Panc1 (cell line): Measurements from ENCODE around the gene LRBA. TPM values are rescaled to one million over a fixed set of nuclear protein-coding genes. Genes with fewer than 3 reads are reported as not detected.

Experiments used
- ATAC-seq: fragments of 200-7000 bp; cut with Tn5 transposase; 2 replicates; pipeline ENCODE4 v1.9.1; 2020; ENCODE audit warnings: mild to moderate bottlenecking, moderate library complexity
- BruUV-seq: library from RNA; stranded (reverse); fragments of 400-500 nt; replicated peaks from 2 replicates; lab custom pipeline; 2021; lab: Mats Ljungman, UMichigan
- CTCF ChIA-PET: fragments of 300-600 bp; sonication (Branson Sonifier 250); formaldehyde crosslinking; loops from one replicate; lab custom pipeline; 2022; ENCODE audit warnings: antibody characterized with exemption; lab: Charles Lee
- POLR2A ChIA-PET: fragments of 300-600 bp; sonication (Branson Sonifier 250); formaldehyde crosslinking; loops from one replicate; lab custom pipeline; 2022; ENCODE audit warnings: antibody characterized with exemption; lab: Charles Lee
- DNase-seq: peaks from one replicate; pipeline ENCODE4 v3.0.0-alpha.2; 2010; ENCODE audit warnings: low read depth, low spot score
- H3K27ac ChIP-seq: 2 replicates; pipeline ENCODE4 v1.5.1; 2011; ENCODE audit warnings: mild to moderate bottlenecking, low read length, inconsistent platforms
- H3K27me3 ChIP-seq: fragments of 200-500 bp; sonication (Bioruptor generic); 2 replicates; pipeline ENCODE4 v1.6.0; 2014; ENCODE audit warnings: low read length, inconsistent platforms; ENCODE audit not compliant: control insufficient read depth, insufficient read depth
- H3K36me3 ChIP-seq: fragments of 200-500 bp; sonication (Bioruptor generic); 2 replicates; pipeline ENCODE4 v1.5.1; 2014; ENCODE audit warnings: inconsistent platforms, mild to moderate bottlenecking, low read length, moderate library complexity; ENCODE audit not compliant: control insufficient read depth, insufficient read depth
- H3K4me1 ChIP-seq: 2 replicates; pipeline ENCODE4 v1.5.1; 2011; ENCODE audit warnings: inconsistent platforms, mild to moderate bottlenecking, low read length, moderate library complexity; ENCODE audit not compliant: control insufficient read depth, insufficient read depth
- H3K4me3 ChIP-seq, 2 experiments: 2 replicates each; pipeline ENCODE4 v1.5.1; 2011 to 2012; ENCODE audit warnings: low read depth in 2 of 2, low read length in 2 of 2, mild to moderate bottlenecking in 2 of 2, inconsistent platforms in 1 of 2, moderate library complexity in 1 of 2
- H3K9me3 ChIP-seq: fragments of 200-500 bp; sonication (Bioruptor generic); 2 replicates; pipeline ENCODE4 v1.5.1; 2014; ENCODE audit warnings: low read depth, mild to moderate bottlenecking, inconsistent platforms, low read length, moderate library complexity; ENCODE audit not compliant: control insufficient read depth, insufficient read depth
- CTCF ChIP-seq: fragments of 450-650 bp; IDR thresholded peaks from 2 replicates; pipeline ENCODE4 v1.5.1; 2017; ENCODE audit warnings: mild to moderate bottlenecking
- POLR2AphosphoS5 ChIP-seq: IDR thresholded peaks from 2 replicates; pipeline ENCODE4 v1.6.1; 2012; ENCODE audit warnings: mild to moderate bottlenecking, low read depth, low read length, moderate library complexity
- SIN3A ChIP-seq: IDR thresholded peaks from 2 replicates; pipeline ENCODE4 v1.6.1; 2012; ENCODE audit warnings: low read depth, mild to moderate bottlenecking, low read length, moderate library complexity, borderline replicate concordance; ENCODE audit not compliant: insufficient read depth
- TCF7L2 ChIP-seq: IDR thresholded peaks from 2 replicates; pipeline ENCODE4 v1.6.1; 2011; ENCODE audit warnings: mild to moderate bottlenecking, low read depth, low read length, inconsistent platforms
- in situ Hi-C: cut with HindIII; loops from 2 replicates; pipeline ENCODE4 v1.10.0; 2016; ENCODE audit warnings: low sequenced_read_pairs, low pct_unique_long_range_greater_than_20kb
- intact Hi-C: fragments of 100-400 bp; cut with micrococcal nuclease; formaldehyde crosslinking; loops from one replicate; pipeline ENCODE4 v1.10.0; 2022; ENCODE audit not compliant: unreplicated experiment
- total RNA-seq: library from RNA; stranded (reverse); gene quantifications from one replicate; pipeline ENCODE4 v1.2.1, GENCODE V29; 2021; ENCODE audit not compliant: unreplicated experiment
- TF ChIP-seq, protein P1 (sequence below), 2 experiments: IDR thresholded peaks; 2 replicates each; pipeline ENCODE4 v1.6.1; 2011 to 2012; ENCODE audit warnings: low read depth in 2 of 2, control low read depth in 1 of 2, low read length in 1 of 2, mild to moderate bottlenecking in 1 of 2, moderate library complexity in 1 of 2; ENCODE audit not compliant: insufficient read depth in 1 of 2

LRBA gene
- total RNA-seq, 1 experiment from 2014 or later = 26.4 TPM

GRCh38 chr4:150939530-150939929 is 75.6 kb downstream of the LRBA start:
- ChIA-PET CTCF (no interaction called here), POLR2A (no interaction called here)
- BruUV-seq = no TSS peak
- H3K27ac ChIP-seq = no peak overlapping the region
- H3K27me3 ChIP-seq = no peaks in the 10 kb centered on the region
- ATAC-seq (no peak), DNase-seq (no peak)
- H3K9me3 ChIP-seq = no peaks in the 10 kb centered on the region
- in situ Hi-C loops (no loop called here), intact Hi-C loops (no loop called here)
- H3K4me1 ChIP-seq = no peaks in the 10 kb centered on the region
- H3K36me3 ChIP-seq = no peaks in the 10 kb centered on the region; the same call in 1 of the 2 replicates
- no peak overlapping the region for H3K4me3 ChIP-seq
- no peak for TF ChIP-seq SIN3A
- TF ChIP-seq, protein P1, sequence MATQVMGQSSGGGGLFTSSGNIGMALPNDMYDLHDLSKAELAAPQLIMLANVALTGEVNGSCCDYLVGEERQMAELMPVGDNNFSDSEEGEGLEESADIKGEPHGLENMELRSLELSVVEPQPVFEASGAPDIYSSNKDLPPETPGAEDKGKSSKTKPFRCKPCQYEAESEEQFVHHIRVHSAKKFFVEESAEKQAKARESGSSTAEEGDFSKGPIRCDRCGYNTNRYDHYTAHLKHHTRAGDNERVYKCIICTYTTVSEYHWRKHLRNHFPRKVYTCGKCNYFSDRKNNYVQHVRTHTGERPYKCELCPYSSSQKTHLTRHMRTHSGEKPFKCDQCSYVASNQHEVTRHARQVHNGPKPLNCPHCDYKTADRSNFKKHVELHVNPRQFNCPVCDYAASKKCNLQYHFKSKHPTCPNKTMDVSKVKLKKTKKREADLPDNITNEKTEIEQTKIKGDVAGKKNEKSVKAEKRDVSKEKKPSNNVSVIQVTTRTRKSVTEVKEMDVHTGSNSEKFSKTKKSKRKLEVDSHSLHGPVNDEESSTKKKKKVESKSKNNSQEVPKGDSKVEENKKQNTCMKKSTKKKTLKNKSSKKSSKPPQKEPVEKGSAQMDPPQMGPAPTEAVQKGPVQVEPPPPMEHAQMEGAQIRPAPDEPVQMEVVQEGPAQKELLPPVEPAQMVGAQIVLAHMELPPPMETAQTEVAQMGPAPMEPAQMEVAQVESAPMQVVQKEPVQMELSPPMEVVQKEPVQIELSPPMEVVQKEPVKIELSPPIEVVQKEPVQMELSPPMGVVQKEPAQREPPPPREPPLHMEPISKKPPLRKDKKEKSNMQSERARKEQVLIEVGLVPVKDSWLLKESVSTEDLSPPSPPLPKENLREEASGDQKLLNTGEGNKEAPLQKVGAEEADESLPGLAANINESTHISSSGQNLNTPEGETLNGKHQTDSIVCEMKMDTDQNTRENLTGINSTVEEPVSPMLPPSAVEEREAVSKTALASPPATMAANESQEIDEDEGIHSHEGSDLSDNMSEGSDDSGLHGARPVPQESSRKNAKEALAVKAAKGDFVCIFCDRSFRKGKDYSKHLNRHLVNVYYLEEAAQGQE (IDR thresholded peaks at IDR 0.05; ENCODE audit: insufficient read depth in 1 of 2, low read depth in 2 of 2, low read length in 1 of 2) = no peak
- TF ChIP-seq TCF7L2 = no peak
- TF ChIP-seq CTCF = no peak
- no peak for TF ChIP-seq POLR2AphosphoS5

GRCh38 chr4:150938873-150939499 is 76.1 kb downstream of the LRBA start:
- in situ Hi-C loops = no loop called here
- BruUV-seq = no TSS peak
- intact Hi-C loops = no loop called here
- DNase-seq = no peak
- TF ChIP-seq TCF7L2 (no peak), SIN3A (no peak), POLR2AphosphoS5 (no peak), CTCF (no peak)
- TF ChIP-seq, protein P1 (IDR thresholded peaks at IDR 0.05; ENCODE audit: insufficient read depth in 1 of 2, low read depth in 2 of 2, low read length in 1 of 2) = no peak
- no peaks in the 10 kb centered on the region for H3K27me3 ChIP-seq
- no peaks in the 10 kb centered on the region for H3K4me1 ChIP-seq
- no peaks in the 10 kb centered on the region; the same call in 1 of the 2 replicates for H3K36me3 ChIP-seq
- no peaks in the 10 kb centered on the region for H3K9me3 ChIP-seq
- no peak overlapping the region for H3K4me3 ChIP-seq
- ChIA-PET POLR2A (no interaction called here), CTCF (no interaction called here)
- no peak overlapping the region for H3K27ac ChIP-seq
- no peak for ATAC-seq
